PC-9 (cell line): ENCODE results near the gene PDE11A. TPM values are rescaled to one million over a fixed set of nuclear protein-coding genes. Genes with fewer than 3 reads are reported as not detected.

Experiments
- BruUV-seq: library from RNA; stranded (reverse); fragments of 400-500 nt; replicated peaks from 2 replicates; lab custom pipeline; 2021; lab: Mats Ljungman, UMichigan
- CTCF ChIA-PET: fragments of 300-600 bp; sonication (Branson Sonifier 250); formaldehyde crosslinking; loops from one replicate; lab custom pipeline; 2022; ENCODE audit warnings: antibody characterized with exemption; lab: Charles Lee
- POLR2A ChIA-PET: fragments of 300-600 bp; sonication (Branson Sonifier 250); formaldehyde crosslinking; loops from one replicate; lab custom pipeline; 2022; ENCODE audit warnings: antibody characterized with exemption; ENCODE audit not compliant: unreplicated experiment; lab: Charles Lee
- DNase-seq, 2 experiments: peaks; one replicate each; pipeline versions ENCODE4 v3.0.0 to v3.0.0-alpha.2; 2015 to 2022; ENCODE audit warnings: mixed read lengths in 1 of 2
- H2AFZ ChIP-seq: fragments of 200-600 bp; sonication (generic); 2 replicates; pipeline ENCODE4 v1.8.1; 2017; ENCODE audit warnings: antibody characterized with exemption
- H3F3A ChIP-seq: fragments of 200-600 bp; sonication (generic); 2 replicates; pipeline ENCODE4 v1.8.1; 2017; ENCODE audit warnings: antibody characterized with exemption, mild to moderate bottlenecking, low read depth; ENCODE audit not compliant: insufficient read depth
- H3K27ac ChIP-seq: fragments of 200-600 bp; sonication (generic); 2 replicates; pipeline ENCODE4 v1.6.1; 2016; ENCODE audit warnings: mixed run types
- H3K27me3 ChIP-seq: fragments of 200-600 bp; sonication (generic); 2 replicates; pipeline ENCODE4 v1.6.1; 2016; ENCODE audit warnings: low read depth, mixed run types; ENCODE audit not compliant: insufficient read depth
- H3K36me3 ChIP-seq: fragments of 200-600 bp; sonication (generic); 2 replicates; pipeline ENCODE4 v1.6.1; 2016; ENCODE audit warnings: low read depth, mixed run types
- H3K4me1 ChIP-seq: fragments of 200-600 bp; sonication (generic); replicated peaks from 2 replicates; pipeline ENCODE4 v1.6.1; 2016; ENCODE audit warnings: mixed run types; ENCODE audit not compliant: insufficient read depth
- H3K4me2 ChIP-seq: fragments of 200-600 bp; sonication (generic); 2 replicates; pipeline ENCODE4 v1.6.1; 2017; ENCODE audit warnings: mixed run types
- H3K4me3 ChIP-seq: fragments of 200-600 bp; sonication (generic); 2 replicates; pipeline ENCODE4 v1.6.1; 2016; ENCODE audit warnings: mixed run types
- H3K79me2 ChIP-seq: fragments of 200-600 bp; sonication (generic); 2 replicates; pipeline ENCODE4 v1.6.1; 2017; ENCODE audit warnings: low read depth, mixed run types
- H3K9me2 ChIP-seq: fragments of 200-600 bp; sonication (generic); 2 replicates; pipeline ENCODE4 v1.8.1; 2017; ENCODE audit warnings: mild to moderate bottlenecking; ENCODE audit not compliant: insufficient read depth
- H3K9me3 ChIP-seq: fragments of 200-600 bp; sonication (generic); 2 replicates; pipeline ENCODE4 v1.8.1; 2016; ENCODE audit warnings: low read depth; ENCODE audit not compliant: insufficient read depth
- H4K20me1 ChIP-seq: fragments of 200-600 bp; sonication (generic); 2 replicates; pipeline ENCODE4 v1.8.1; 2017; ENCODE audit not compliant: insufficient read depth
- CTCF ChIP-seq: fragments of 200-600 bp; sonication (generic); conservative IDR thresholded peaks from 2 replicates; pipeline ENCODE4 v1.6.1; 2017; ENCODE audit warnings: mixed run types, antibody characterized with exemption, mild to moderate bottlenecking, moderate library complexity
- EZH2 ChIP-seq: fragments of 200-600 bp; sonication (generic); IDR thresholded peaks from 2 replicates; pipeline ENCODE4 v1.8.0; 2017; ENCODE audit warnings: antibody characterized with exemption, low read depth
- intact Hi-C: fragments of 100-400 bp; cut with micrococcal nuclease; formaldehyde crosslinking; loops from one replicate; pipeline ENCODE4 v1.10.0; 2022; ENCODE audit not compliant: unreplicated experiment
- total RNA-seq: library from RNA; stranded (reverse); gene quantifications from 2 replicates; pipeline ENCODE4 v1.2.3, GENCODE V29; 2021

PDE11A gene
- total RNA-seq, 1 experiment from 2014 or later: 1.4 TPM

GRCh38 chr2:178068823-178069454 is 3.6 kb downstream of the PDE11A start:
- 0 out of 2 replicates have a peak, but pooled peaks cover 13% of the 10 kb centered on the region for H3K4me1 ChIP-seq
- DNase-seq: no peak
- no peaks in the 10 kb centered on the region for H3K27me3 ChIP-seq
- no peaks in the 10 kb centered on the region for H3F3A ChIP-seq
- intact Hi-C loops: loop anchor here (10.0 kb wide), 1 partner anchor 294 kb away; no protein-coding TSS in a partner anchor
- H3K9me3 ChIP-seq: no peaks in the 10 kb centered on the region
- no peaks in the 10 kb centered on the region for H3K79me2 ChIP-seq
- no peaks in the 10 kb centered on the region for H3K36me3 ChIP-seq
- no peak overlapping the region for H3K4me3 ChIP-seq
- no peak overlapping the region for H3K27ac ChIP-seq
- H3K4me2 ChIP-seq: no peak overlapping the region
- ChIA-PET POLR2A (no interaction called here), CTCF (interaction anchor here (0.6 kb wide), 2 partner anchors 127 to 373 kb away, joined by 3 to 6 read pairs; no protein-coding TSS in a partner anchor)
- no peak overlapping the region for H2AFZ ChIP-seq
- no peaks in the 10 kb centered on the region for H3K9me2 ChIP-seq
- TF ChIP-seq CTCF (no peak), EZH2 (no peak)
- no peaks in the 10 kb centered on the region for H4K20me1 ChIP-seq
- BruUV-seq: no TSS peak

- intact Hi-C loops: loop anchor here (10.0 kb wide), 1 partner anchor 292 kb away; no protein-coding TSS in a partner anchor
- Histone ChIP-seq H3K9me3 (no peaks in the 10 kb centered on the region), H3F3A (no peaks in the 10 kb centered on the region), H3K4me2 (no peak overlapping the region), H3K4me3 (no peak overlapping the region), H3K27ac (no peak overlapping the region), H3K79me2 (no peaks in the 10 kb centered on the region), H3K36me3 (no peaks in the 10 kb centered on the region), H4K20me1 (no peaks in the 10 kb centered on the region), H3K27me3 (no peaks in the 10 kb centered on the region), H3K4me1 (0 out of 2 replicates have a peak, but pooled peaks cover 2% of the 10 kb centered on the region), H2AFZ (no peak overlapping the region), H3K9me2 (no peaks in the 10 kb centered on the region)
- POLR2A ChIA-PET: no interaction called here
- DNase-seq: no peak
- CTCF ChIA-PET: no interaction called here
- TF ChIP-seq CTCF (no peak), EZH2 (no peak)
- BruUV-seq: no TSS peak
Observed at GRCh38 chr2:178066890-178067669, 5.5 kb downstream of the PDE11A start.

- H3K9me3 ChIP-seq: no peaks in the 10 kb centered on the region
- H3K27ac ChIP-seq: no peak overlapping the region
- no peak overlapping the region for H3K4me3 ChIP-seq
- no peaks in the 10 kb centered on the region for H3K79me2 ChIP-seq
- POLR2A ChIA-PET: no interaction called here
- no peaks in the 10 kb centered on the region for H3K9me2 ChIP-seq
- no peak overlapping the region for H2AFZ ChIP-seq
- TF ChIP-seq EZH2 (no peak), CTCF (no peak)
- CTCF ChIA-PET: no interaction called here
- intact Hi-C loops: loop anchor here (10.0 kb wide), 1 partner anchor 292 kb away; no protein-coding TSS in a partner anchor
- H3K4me2 ChIP-seq: no peak overlapping the region
- H3K4me1 ChIP-seq: no peaks in the 10 kb centered on the region
- no peaks in the 10 kb centered on the region for H3K27me3 ChIP-seq
- BruUV-seq: no TSS peak
- no peak for DNase-seq
- H3K36me3 ChIP-seq: no peaks in the 10 kb centered on the region
- H3F3A ChIP-seq: no peaks in the 10 kb centered on the region
- no peaks in the 10 kb centered on the region for H4K20me1 ChIP-seq
Observed at GRCh38 chr2:178066324-178066723, 6.3 kb downstream of the PDE11A start.
